H54 (cell line): Measurements from ENCODE around the gene CRYBB3.
"Not testable (repeated sequence)": the region's sequence is repeated elsewhere in the genome, so short reads cannot be mapped to it uniquely, and the experiment has no call there.

ENCODE experiments used
- DNase-seq: peaks from one replicate; pipeline ENCODE4 v3.0.0; 2011; ENCODE audit warnings: low spot score, mixed read lengths; ENCODE audit not compliant: insufficient read length
- FAIRE-seq: peaks from 3 replicates; lab custom pipeline; 2011; peaks lifted over from hg19 to GRCh38; lab: Jason Lieb, UNC
- POLR2A ChIP-seq: IDR thresholded peaks from 2 replicates; pipeline ENCODE4 v1.6.1; 2011; ENCODE audit warnings: low read depth, mild to moderate bottlenecking, low read length

Gene CRYBB3

DNA sequence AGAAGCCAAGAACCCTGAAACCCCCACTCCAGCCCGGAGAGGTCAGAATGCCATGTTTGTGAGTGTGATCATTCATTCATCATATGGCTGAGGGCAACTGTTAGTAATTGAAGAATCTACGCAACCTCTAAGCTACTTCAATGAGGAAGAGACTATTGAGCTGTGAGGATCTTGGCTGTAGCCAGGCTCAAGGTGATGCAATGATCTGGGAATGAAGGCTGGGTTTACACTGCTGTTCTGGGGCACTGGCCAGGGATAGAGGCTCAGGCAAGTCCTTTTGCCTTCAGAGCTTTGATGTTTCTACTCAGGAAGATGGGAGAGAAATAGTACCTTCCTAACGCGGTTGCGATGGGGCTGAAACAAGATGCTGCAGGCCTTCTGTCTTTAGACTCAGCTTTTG lies 32.6 kb downstream of the CRYBB3 start:
- DNase-seq = no peak
- no peak for FAIRE-seq
- TF ChIP-seq POLR2A = no peak

DNA sequence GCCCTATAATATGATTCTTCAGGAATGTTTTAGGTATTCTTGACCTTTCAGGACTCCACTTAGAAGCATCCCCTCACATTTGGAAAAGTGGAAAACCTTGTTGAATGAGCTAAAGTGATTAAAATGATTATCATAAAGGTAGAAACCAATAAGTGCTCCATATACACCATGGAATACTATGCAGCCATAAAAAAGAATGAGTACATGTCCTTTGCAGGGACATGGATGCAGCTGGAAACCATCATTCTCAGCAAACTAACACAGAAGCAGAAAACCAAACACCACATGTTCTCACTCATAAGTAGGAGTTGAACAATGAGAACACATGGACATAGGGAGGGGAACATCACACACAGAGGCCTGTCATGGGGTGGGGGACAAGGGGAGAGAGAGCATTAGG lies 34.0 kb downstream of the CRYBB3 start:
- not testable (repeated sequence) for DNase-seq, FAIRE-seq

DNA sequence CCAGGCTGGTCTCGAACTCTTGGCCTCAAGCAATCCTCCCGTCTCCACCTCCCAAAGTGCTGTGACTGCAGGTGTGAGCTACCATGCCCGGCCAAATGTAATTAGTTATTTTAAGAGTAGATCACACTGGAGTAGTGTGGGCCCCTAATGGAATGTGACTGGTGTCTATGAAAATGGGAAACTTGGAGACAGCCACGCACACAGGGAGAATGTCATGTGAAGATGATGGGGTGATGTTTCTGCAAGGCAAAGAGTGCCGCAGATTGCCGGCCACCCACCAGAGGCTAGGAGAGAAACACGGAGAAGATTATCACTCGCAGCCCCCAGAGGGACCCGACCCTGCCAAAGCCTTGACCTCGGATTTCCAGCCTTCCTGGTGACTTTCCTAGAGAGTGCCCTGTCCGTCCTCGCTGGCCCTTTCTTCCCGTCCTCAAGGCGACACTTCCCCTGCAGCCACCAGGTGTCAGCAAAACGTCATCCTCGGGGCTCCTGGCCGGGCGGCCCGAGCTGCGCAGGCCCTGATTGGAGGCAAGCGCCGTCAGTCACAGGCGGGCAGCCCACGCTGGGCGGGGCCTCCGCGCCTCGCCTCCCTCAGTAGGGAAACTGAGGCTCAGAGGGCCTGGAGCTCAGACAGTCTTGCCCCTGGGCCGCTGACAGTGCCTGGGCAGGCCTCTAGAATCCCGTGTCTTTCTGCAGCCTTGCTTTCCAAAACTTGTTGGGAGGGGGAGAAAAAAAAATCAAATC lies 36.1 kb downstream of the CRYBB3 start:
- DNase-seq = peak; percentile 92
- no peak for TF ChIP-seq POLR2A
- no peak for FAIRE-seq

DNA sequence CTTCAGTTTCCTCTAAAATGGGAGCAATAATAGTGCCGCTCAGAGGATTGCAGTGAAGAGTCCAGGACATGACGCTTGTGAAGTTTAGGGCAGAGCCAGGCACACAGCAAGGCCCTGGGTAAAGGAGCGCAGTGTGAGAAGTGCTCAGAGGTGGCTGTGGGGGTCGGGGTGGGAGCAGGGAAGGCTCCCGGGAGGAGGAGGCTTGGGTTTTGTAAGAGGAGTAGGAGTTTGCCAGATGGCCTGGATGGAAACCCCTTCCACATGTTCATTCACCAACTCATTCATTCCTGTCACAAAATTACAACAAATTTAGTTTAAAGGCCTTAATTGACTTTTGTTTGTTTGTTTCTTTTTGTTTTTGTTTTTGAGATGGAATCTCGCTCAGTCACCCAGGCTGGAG lies 36.8 kb downstream of the CRYBB3 start:
- no peak for TF ChIP-seq POLR2A
- FAIRE-seq = no peak
- DNase-seq = no peak

DNA sequence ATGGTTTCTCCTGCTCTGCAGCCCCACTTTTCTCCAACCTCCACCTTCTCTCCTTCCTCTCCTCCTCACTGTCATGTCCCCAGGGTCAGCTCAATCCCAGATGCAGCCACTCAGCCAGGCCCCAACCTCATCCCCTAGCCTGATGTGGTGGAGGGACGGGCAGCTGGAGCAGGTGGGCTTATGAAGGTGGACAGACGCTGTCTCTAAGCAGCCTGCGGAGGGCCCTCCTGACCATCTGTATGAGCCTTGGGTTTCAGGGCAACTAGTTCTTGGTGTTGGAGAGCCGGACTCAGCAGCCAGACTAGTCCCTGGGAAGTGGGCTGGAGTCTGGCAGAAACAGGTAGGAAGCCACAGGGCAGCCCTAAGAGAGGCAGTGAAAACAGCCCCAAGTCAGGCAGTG lies 37.8 kb downstream of the CRYBB3 start:
- no peak for TF ChIP-seq POLR2A
- FAIRE-seq = no peak
- no peak for DNase-seq

DNA sequence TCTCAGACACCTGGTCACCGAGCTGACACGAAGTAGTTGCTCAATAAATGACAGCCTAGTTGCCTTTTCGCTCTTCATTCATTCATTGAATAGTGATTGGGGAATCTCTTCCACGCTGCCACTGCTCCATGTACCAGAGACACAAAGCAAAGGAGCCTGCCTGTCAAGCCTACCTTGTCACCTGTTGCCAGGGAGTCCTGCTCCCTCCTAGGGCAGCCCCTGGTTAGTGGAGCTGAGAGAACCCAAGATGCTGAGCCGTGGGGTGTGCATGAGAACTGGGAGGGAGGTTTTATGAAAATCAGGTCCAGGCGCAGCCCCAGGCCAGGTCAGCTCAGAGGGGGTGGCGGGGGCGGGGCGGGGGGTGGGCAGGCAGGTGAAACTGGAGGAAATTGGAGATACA lies 38.4 kb downstream of the CRYBB3 start:
- DNase-seq, FAIRE-seq: not testable (repeated sequence)

DNA sequence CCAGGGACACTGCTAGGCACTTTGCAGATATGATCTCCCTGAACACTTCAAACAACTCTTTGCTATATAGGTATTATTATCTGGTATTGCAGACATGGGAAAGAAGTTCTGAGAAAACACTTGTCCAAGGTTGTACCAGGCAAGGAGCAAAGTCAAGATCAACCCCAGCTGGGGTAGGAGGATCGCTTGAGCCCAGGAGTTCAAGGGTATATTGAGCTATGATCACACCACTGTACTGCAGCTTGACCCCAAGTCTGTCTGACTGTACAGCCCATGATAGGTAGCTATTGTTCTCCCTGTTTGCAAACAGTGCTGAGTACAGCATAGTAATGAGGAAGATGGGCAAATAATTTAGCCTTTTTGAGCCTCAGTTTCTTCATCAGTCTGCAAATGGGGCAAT lies 55.5 kb downstream of the CRYBB3 start:
- not testable (repeated sequence) for DNase-seq, FAIRE-seq
